ENCODE results near the gene GPC6. TPM values are rescaled to one million over a fixed set of nuclear protein-coding genes. Genes with fewer than 3 reads are reported as not detected.

Gene GPC6
- total RNA-seq, 1 donor from 2014 or later, result 5.5 TPM

DNA sequence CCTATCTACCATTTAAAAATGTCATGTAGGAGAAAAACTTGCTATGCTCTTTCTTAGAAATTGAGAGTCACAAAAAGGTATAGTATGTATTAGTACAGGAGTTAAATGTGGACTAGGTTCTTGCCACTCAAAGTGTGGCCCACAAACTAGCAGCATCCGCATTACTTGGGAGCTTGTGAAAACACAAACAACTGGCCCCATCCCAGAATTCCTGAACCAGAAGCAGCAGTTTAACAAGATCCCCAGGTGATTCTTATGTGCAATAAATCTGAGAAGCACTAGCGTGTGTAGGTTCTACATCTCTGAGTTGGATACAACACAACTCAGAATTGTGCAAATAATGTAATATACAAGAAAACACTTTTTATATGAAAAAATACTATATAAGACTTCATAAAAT, 927.0 kb downstream of the GPC6 start:
- Histone ChIP-seq H3K27me3 (ENCODE audit: control insufficient read depth, insufficient read depth, low read length) (no peaks in the 10 kb centered on the region), H3K36me3 (ENCODE audit: control insufficient read depth, insufficient read depth, low read length) (no peaks in the 10 kb centered on the region), H3K4me3 (ENCODE audit: low read depth, low read length) (no peak overlapping the region)
- DNase-seq (ENCODE audit: low read depth), result no peak
- FAIRE-seq, result no peak
- TF ChIP-seq, protein P1, sequence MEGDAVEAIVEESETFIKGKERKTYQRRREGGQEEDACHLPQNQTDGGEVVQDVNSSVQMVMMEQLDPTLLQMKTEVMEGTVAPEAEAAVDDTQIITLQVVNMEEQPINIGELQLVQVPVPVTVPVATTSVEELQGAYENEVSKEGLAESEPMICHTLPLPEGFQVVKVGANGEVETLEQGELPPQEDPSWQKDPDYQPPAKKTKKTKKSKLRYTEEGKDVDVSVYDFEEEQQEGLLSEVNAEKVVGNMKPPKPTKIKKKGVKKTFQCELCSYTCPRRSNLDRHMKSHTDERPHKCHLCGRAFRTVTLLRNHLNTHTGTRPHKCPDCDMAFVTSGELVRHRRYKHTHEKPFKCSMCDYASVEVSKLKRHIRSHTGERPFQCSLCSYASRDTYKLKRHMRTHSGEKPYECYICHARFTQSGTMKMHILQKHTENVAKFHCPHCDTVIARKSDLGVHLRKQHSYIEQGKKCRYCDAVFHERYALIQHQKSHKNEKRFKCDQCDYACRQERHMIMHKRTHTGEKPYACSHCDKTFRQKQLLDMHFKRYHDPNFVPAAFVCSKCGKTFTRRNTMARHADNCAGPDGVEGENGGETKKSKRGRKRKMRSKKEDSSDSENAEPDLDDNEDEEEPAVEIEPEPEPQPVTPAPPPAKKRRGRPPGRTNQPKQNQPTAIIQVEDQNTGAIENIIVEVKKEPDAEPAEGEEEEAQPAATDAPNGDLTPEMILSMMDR (IDR thresholded peaks at IDR 0.05; ENCODE audit: insufficient read depth, low read length, severe bottlenecking), result no peak

DNA sequence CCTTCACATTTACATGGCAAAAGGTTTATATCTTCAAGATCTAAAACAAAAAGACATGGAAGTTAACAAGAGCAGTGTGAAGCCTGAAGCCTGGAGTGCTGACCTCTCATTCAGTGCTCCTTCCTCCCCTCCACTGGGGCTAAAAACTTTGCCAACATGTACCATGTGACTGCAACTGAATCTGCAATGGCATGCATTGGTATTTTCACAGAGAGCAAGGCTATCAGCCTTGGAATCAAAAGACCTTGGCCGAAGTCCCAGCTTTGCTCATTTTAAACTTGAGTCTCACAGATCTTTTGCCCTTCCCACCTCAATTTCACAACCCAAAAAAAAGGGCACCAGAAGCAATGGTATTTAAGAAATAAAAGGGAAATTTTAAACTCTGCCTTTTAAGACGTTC, 927.8 kb downstream of the GPC6 start:
- TF ChIP-seq, protein P1 (IDR thresholded peaks at IDR 0.05; ENCODE audit: insufficient read depth, low read length, severe bottlenecking), result no peak
- FAIRE-seq, result no peak
- Histone ChIP-seq H3K36me3 (ENCODE audit: control insufficient read depth, insufficient read depth, low read length) (no peaks in the 10 kb centered on the region), H3K4me3 (ENCODE audit: low read depth, low read length) (no peak overlapping the region), H3K27me3 (ENCODE audit: control insufficient read depth, insufficient read depth, low read length) (no peaks in the 10 kb centered on the region)
- peak; percentile 8 for DNase-seq (ENCODE audit: low read depth)

DNA sequence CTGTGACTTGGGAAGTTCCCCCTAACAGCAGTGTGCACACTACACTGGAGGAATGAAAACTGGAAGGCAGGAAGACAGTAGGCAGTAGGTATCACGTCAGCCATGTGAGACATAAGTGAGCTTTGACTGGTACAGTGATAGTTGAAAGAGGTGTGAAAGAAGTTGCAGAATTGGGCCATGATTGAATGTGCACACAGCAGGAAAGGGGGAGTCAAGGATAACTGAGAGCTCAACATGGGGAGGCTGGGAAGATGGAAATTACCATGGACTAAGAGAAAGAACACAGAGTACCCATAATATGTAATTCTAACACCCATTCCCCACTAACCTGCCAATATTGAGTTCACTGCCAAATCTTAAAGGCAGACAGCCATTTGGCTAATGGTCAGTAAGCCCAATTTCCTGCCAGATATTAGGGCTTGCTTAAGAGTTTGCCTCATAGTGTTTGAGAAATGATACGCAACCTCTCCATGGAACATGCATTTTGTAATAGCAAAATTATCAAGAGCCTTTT, 931.2 kb downstream of the GPC6 start:
- no peaks in the 10 kb centered on the region for H3K36me3 ChIP-seq (ENCODE audit: control insufficient read depth, insufficient read depth, low read length)
- TF ChIP-seq, protein P1 (IDR thresholded peaks at IDR 0.05; ENCODE audit: insufficient read depth, low read length, severe bottlenecking), result no peak
- FAIRE-seq, result no peak
- DNase-seq (ENCODE audit: low read depth), result no peak
- no peaks in the 10 kb centered on the region for H3K27me3 ChIP-seq (ENCODE audit: control insufficient read depth, insufficient read depth, low read length)
- H3K4me3 ChIP-seq (ENCODE audit: low read depth, low read length), result no peak overlapping the region

DNA sequence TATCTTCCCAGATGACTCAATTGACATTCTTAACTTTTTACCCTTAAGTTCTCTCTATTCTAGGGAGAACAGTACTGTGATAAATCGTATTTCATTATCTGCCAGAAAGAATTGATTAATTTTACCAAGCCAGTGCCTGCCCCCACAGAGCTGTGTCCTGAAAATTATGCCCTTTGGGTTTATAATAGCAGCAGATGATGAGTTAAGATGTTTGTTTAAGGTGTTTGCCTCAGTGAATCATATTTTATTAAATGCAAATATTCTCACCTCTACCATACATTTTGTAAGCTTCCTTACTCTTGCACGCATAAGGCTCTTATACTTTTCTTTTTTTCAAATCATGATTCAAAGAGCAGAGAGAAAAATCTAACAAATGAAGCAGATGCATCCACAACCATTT, 934.3 kb downstream of the GPC6 start:
- H3K27me3 ChIP-seq (ENCODE audit: control insufficient read depth, insufficient read depth, low read length), result no peaks in the 10 kb centered on the region
- peak; percentile 15 for DNase-seq (ENCODE audit: low read depth)
- H3K4me3 ChIP-seq (ENCODE audit: low read depth, low read length), result no peak overlapping the region
- H3K36me3 ChIP-seq (ENCODE audit: control insufficient read depth, insufficient read depth, low read length), result no peaks in the 10 kb centered on the region
- no peak for FAIRE-seq
- TF ChIP-seq, protein P1 (IDR thresholded peaks at IDR 0.05; ENCODE audit: insufficient read depth, low read length, severe bottlenecking), result no peak

DNA sequence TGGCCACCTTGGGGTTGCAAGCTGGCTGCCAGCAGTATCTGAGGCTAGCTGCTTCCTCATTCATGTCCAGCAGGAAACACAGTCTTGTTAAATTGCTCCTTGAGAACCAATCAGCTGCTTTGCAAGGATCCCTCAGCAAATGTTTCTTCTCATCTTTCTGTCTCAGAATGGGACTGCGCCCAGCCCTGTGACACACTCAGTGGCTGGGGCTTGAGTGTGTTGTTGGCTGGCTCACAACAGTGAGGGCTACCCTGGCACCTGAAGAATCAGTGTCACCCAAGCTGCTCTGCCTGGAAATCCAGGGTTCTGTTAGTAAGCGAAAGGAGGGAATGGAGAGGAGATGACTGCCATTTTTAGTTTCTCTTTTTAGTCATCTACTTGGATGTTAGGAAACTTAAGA, 935.7 kb downstream of the GPC6 start:
- Histone ChIP-seq H3K4me3 (ENCODE audit: low read depth, low read length) (no peak overlapping the region), H3K27me3 (ENCODE audit: control insufficient read depth, insufficient read depth, low read length) (no peaks in the 10 kb centered on the region), H3K36me3 (ENCODE audit: control insufficient read depth, insufficient read depth, low read length) (no peaks in the 10 kb centered on the region)
- TF ChIP-seq, protein P1 (IDR thresholded peaks at IDR 0.05; ENCODE audit: insufficient read depth, low read length, severe bottlenecking), result no peak
- FAIRE-seq (no peak), DNase-seq (ENCODE audit: low read depth) (no peak)

DNA sequence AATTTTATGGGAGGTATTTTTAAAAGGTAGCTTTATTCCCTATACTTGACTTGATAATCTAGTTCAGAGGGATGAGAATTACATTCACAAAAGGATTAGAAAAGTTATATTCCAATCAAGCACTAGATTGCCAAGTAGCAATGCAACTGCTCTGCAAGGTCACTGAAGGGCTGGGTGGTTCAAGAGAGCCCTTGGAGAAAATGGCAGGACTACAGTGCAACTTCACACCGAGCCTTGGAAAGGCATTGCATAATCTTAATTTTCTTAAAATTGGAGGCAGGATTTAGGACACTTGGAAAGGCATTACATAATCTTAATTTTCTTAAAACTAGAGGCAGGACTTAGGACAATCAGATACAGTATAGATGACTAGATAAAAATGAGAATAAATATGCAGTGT, 936.9 kb downstream of the GPC6 start:
- no peak for DNase-seq (ENCODE audit: low read depth)
- FAIRE-seq, result no peak
- TF ChIP-seq, protein P1 (IDR thresholded peaks at IDR 0.05; ENCODE audit: insufficient read depth, low read length, severe bottlenecking), result no peak
- Histone ChIP-seq H3K27me3 (ENCODE audit: control insufficient read depth, insufficient read depth, low read length) (no peaks in the 10 kb centered on the region), H3K36me3 (ENCODE audit: control insufficient read depth, insufficient read depth, low read length) (no peaks in the 10 kb centered on the region), H3K4me3 (ENCODE audit: low read depth, low read length) (no peak overlapping the region)
